Loucy (cell line): Measurements from ENCODE around the gene ITGB8.

ENCODE experiments used
- H2AFZ ChIP-seq: fragments of 200-600 bp; sonication (generic); 2 replicates; pipeline ENCODE4 v1.6.0; 2016; ENCODE audit warnings: antibody characterized with exemption, mild to moderate bottlenecking, low read length, moderate library complexity
- H3F3A ChIP-seq: fragments of 200-600 bp; 2 replicates; pipeline ENCODE4 v1.6.0; 2016; ENCODE audit warnings: antibody characterized with exemption, low read depth, mild to moderate bottlenecking
- H3K27me3 ChIP-seq: fragments of 200-600 bp; sonication (generic); 2 replicates; pipeline ENCODE4 v1.6.1; 2014; ENCODE audit warnings: low read length, mild to moderate bottlenecking; ENCODE audit not compliant: insufficient read depth, poor library complexity, severe bottlenecking
- H3K36me3 ChIP-seq: fragments of 200-600 bp; sonication (generic); 2 replicates; pipeline ENCODE4 v1.6.1; 2016; ENCODE audit warnings: low read length; ENCODE audit not compliant: insufficient read depth
- H3K4me1 ChIP-seq: fragments of 200-600 bp; sonication (generic); 2 replicates; pipeline ENCODE4 v1.5.1; 2014; ENCODE audit warnings: low read length, mild to moderate bottlenecking; ENCODE audit not compliant: insufficient read depth, poor library complexity, severe bottlenecking
- H3K4me2 ChIP-seq: fragments of 200-600 bp; sonication (generic); 2 replicates; pipeline ENCODE4 v1.6.0; 2014; ENCODE audit warnings: antibody characterized with exemption, low read length, low read depth, mild to moderate bottlenecking; ENCODE audit not compliant: poor library complexity, severe bottlenecking
- H3K4me3 ChIP-seq: fragments of 200-600 bp; sonication (generic); 2 replicates; pipeline ENCODE4 v1.5.1; 2014; ENCODE audit warnings: low read length, mild to moderate bottlenecking, mixed read lengths; ENCODE audit not compliant: poor library complexity, severe bottlenecking
- H3K79me2 ChIP-seq: fragments of 200-600 bp; sonication (generic); 2 replicates; pipeline ENCODE4 v1.6.1; 2014; ENCODE audit warnings: low read length; ENCODE audit not compliant: insufficient read depth
- H3K9ac ChIP-seq: fragments of 200-600 bp; sonication (generic); 2 replicates; pipeline ENCODE4 v1.6.0; 2014; ENCODE audit warnings: mild to moderate bottlenecking, low read depth, low read length, moderate library complexity; ENCODE audit not compliant: poor library complexity, severe bottlenecking
- H3K9me2 ChIP-seq: fragments of 200-600 bp; sonication (generic); replicated peaks from 2 replicates; pipeline ENCODE4 v1.6.1; 2016; ENCODE audit warnings: low read depth, low read length, mixed read lengths
- H3K9me3 ChIP-seq: fragments of 200-600 bp; sonication (generic); 2 replicates; pipeline ENCODE4 v1.6.1; 2014; ENCODE audit warnings: mild to moderate bottlenecking, antibody characterized with exemption, low read length, low read depth; ENCODE audit not compliant: insufficient read depth
- H4K20me1 ChIP-seq: fragments of 200-600 bp; sonication (generic); 2 replicates; pipeline ENCODE4 v1.6.0; 2014; ENCODE audit warnings: antibody characterized with exemption, low read length, mild to moderate bottlenecking; ENCODE audit not compliant: insufficient read depth, poor library complexity, severe bottlenecking
- CTCF ChIP-seq: fragments of 200-600 bp; sonication (generic); conservative IDR thresholded peaks from 2 replicates; pipeline ENCODE4 v1.5.1; 2014; ENCODE audit warnings: mild to moderate bottlenecking, antibody characterized with exemption, low read length
- EZH2phosphoT487 ChIP-seq: fragments of 200-600 bp; IDR thresholded peaks from 2 replicates; pipeline ENCODE4 v1.6.1; 2018; ENCODE audit warnings: antibody characterized with exemption, mild to moderate bottlenecking, moderate library complexity, borderline replicate concordance

The ITGB8 gene

GRCh38 chr7:20288036-20288435 is 42.7 kb upstream of the ITGB8 start:
- H3F3A ChIP-seq = no peaks in the 10 kb centered on the region
- no peaks in the 10 kb centered on the region for H3K36me3 ChIP-seq
- no peaks in the 10 kb centered on the region for H4K20me1 ChIP-seq
- no peaks in the 10 kb centered on the region for H3K4me1 ChIP-seq
- H3K4me2 ChIP-seq = no peak overlapping the region
- H3K79me2 ChIP-seq = no peaks in the 10 kb centered on the region
- TF ChIP-seq EZH2phosphoT487 = no peak
- TF ChIP-seq CTCF = no peak
- H3K27me3 ChIP-seq = no peaks in the 10 kb centered on the region
- H3K4me3 ChIP-seq = no peak overlapping the region
- no peak overlapping the region for H3K9ac ChIP-seq
- no peak overlapping the region for H2AFZ ChIP-seq
- no peaks in the 10 kb centered on the region for H3K9me2 ChIP-seq
- no peaks in the 10 kb centered on the region for H3K9me3 ChIP-seq

- Histone ChIP-seq H3K4me2 (no peak overlapping the region), H3K9ac (no peak overlapping the region), H3K79me2 (no peaks in the 10 kb centered on the region), H3K9me3 (no peaks in the 10 kb centered on the region), H3K36me3 (no peaks in the 10 kb centered on the region), H3K27me3 (no peaks in the 10 kb centered on the region), H3K4me3 (no peak overlapping the region), H3K9me2 (no peaks in the 10 kb centered on the region), H3F3A (no peaks in the 10 kb centered on the region), H3K4me1 (no peaks in the 10 kb centered on the region), H2AFZ (no peak overlapping the region), H4K20me1 (no peaks in the 10 kb centered on the region)
- TF ChIP-seq CTCF (no peak), EZH2phosphoT487 (no peak)
Observed at GRCh38 chr7:20290505-20291111, 40.1 kb upstream of the ITGB8 start.

- H3K9me2 ChIP-seq = no peaks in the 10 kb centered on the region
- no peaks in the 10 kb centered on the region for H4K20me1 ChIP-seq
- no peaks in the 10 kb centered on the region for H3K4me1 ChIP-seq
- H3K79me2 ChIP-seq = no peaks in the 10 kb centered on the region
- no peaks in the 10 kb centered on the region for H3K36me3 ChIP-seq
- no peak overlapping the region for H3K4me2 ChIP-seq
- TF ChIP-seq EZH2phosphoT487 (no peak), CTCF (no peak)
- H3K9me3 ChIP-seq = no peaks in the 10 kb centered on the region
- no peaks in the 10 kb centered on the region for H3K27me3 ChIP-seq
- H2AFZ ChIP-seq = no peak overlapping the region
- H3K4me3 ChIP-seq = no peak overlapping the region
- no peak overlapping the region for H3K9ac ChIP-seq
- H3F3A ChIP-seq = no peaks in the 10 kb centered on the region
Observed at GRCh38 chr7:20293336-20293735, 37.4 kb upstream of the ITGB8 start.
